Panc1 (cell line): ENCODE data around the gene LPAR3. TPM values are rescaled to one million over a fixed set of nuclear protein-coding genes. Genes with fewer than 3 reads are reported as not detected.

Experiments used
- ATAC-seq: fragments of 200-7000 bp; cut with Tn5 transposase; 2 replicates; pipeline ENCODE4 v1.9.1; 2020; ENCODE audit warnings: mild to moderate bottlenecking, moderate library complexity
- BruUV-seq: library from RNA; stranded (reverse); fragments of 400-500 nt; replicated peaks from 2 replicates; lab custom pipeline; 2021; lab: Mats Ljungman, UMichigan
- CTCF ChIA-PET: fragments of 300-600 bp; sonication (Branson Sonifier 250); formaldehyde crosslinking; loops from one replicate; lab custom pipeline; 2022; ENCODE audit warnings: antibody characterized with exemption; lab: Charles Lee
- POLR2A ChIA-PET: fragments of 300-600 bp; sonication (Branson Sonifier 250); formaldehyde crosslinking; loops from one replicate; lab custom pipeline; 2022; ENCODE audit warnings: antibody characterized with exemption; lab: Charles Lee
- DNase-seq: peaks from one replicate; pipeline ENCODE4 v3.0.0-alpha.2; 2010; ENCODE audit warnings: low read depth, low spot score
- H3K27ac ChIP-seq: 2 replicates; pipeline ENCODE4 v1.5.1; 2011; ENCODE audit warnings: mild to moderate bottlenecking, low read length, inconsistent platforms
- H3K27me3 ChIP-seq: fragments of 200-500 bp; sonication (Bioruptor generic); 2 replicates; pipeline ENCODE4 v1.6.0; 2014; ENCODE audit warnings: low read length, inconsistent platforms; ENCODE audit not compliant: control insufficient read depth, insufficient read depth
- H3K36me3 ChIP-seq: fragments of 200-500 bp; sonication (Bioruptor generic); 2 replicates; pipeline ENCODE4 v1.5.1; 2014; ENCODE audit warnings: inconsistent platforms, mild to moderate bottlenecking, low read length, moderate library complexity; ENCODE audit not compliant: control insufficient read depth, insufficient read depth
- H3K4me1 ChIP-seq: 2 replicates; pipeline ENCODE4 v1.5.1; 2011; ENCODE audit warnings: inconsistent platforms, mild to moderate bottlenecking, low read length, moderate library complexity; ENCODE audit not compliant: control insufficient read depth, insufficient read depth
- H3K4me3 ChIP-seq, 2 experiments: 2 replicates each; pipeline ENCODE4 v1.5.1; 2011 to 2012; ENCODE audit warnings: low read depth in 2 of 2, low read length in 2 of 2, mild to moderate bottlenecking in 2 of 2, inconsistent platforms in 1 of 2, moderate library complexity in 1 of 2
- H3K9me3 ChIP-seq: fragments of 200-500 bp; sonication (Bioruptor generic); 2 replicates; pipeline ENCODE4 v1.5.1; 2014; ENCODE audit warnings: low read depth, mild to moderate bottlenecking, inconsistent platforms, low read length, moderate library complexity; ENCODE audit not compliant: control insufficient read depth, insufficient read depth
- POLR2AphosphoS5 ChIP-seq: IDR thresholded peaks from 2 replicates; pipeline ENCODE4 v1.6.1; 2012; ENCODE audit warnings: mild to moderate bottlenecking, low read depth, low read length, moderate library complexity
- SIN3A ChIP-seq: IDR thresholded peaks from 2 replicates; pipeline ENCODE4 v1.6.1; 2012; ENCODE audit warnings: low read depth, mild to moderate bottlenecking, low read length, moderate library complexity, borderline replicate concordance; ENCODE audit not compliant: insufficient read depth
- TCF7L2 ChIP-seq: IDR thresholded peaks from 2 replicates; pipeline ENCODE4 v1.6.1; 2011; ENCODE audit warnings: mild to moderate bottlenecking, low read depth, low read length, inconsistent platforms
- in situ Hi-C: cut with HindIII; loops from 2 replicates; pipeline ENCODE4 v1.10.0; 2016; ENCODE audit warnings: low sequenced_read_pairs, low pct_unique_long_range_greater_than_20kb
- intact Hi-C: fragments of 100-400 bp; cut with micrococcal nuclease; formaldehyde crosslinking; loops from one replicate; pipeline ENCODE4 v1.10.0; 2022; ENCODE audit not compliant: unreplicated experiment
- total RNA-seq: library from RNA; stranded (reverse); gene quantifications from one replicate; pipeline ENCODE4 v1.2.1, GENCODE V29; 2021; ENCODE audit not compliant: unreplicated experiment
- TF ChIP-seq, protein P1 (sequence below), 2 experiments: IDR thresholded peaks; 2 replicates each; pipeline ENCODE4 v1.6.1; 2011 to 2012; ENCODE audit warnings: low read depth in 2 of 2, control low read depth in 1 of 2, low read length in 1 of 2, mild to moderate bottlenecking in 1 of 2, moderate library complexity in 1 of 2; ENCODE audit not compliant: insufficient read depth in 1 of 2
- TF ChIP-seq, protein P2 (sequence below): fragments of 450-650 bp; IDR thresholded peaks from 2 replicates; pipeline ENCODE4 v1.5.1; 2017; ENCODE audit warnings: mild to moderate bottlenecking

Gene LPAR3
- total RNA-seq, 1 experiment from 2014 or later, result 6.3 TPM

DNA sequence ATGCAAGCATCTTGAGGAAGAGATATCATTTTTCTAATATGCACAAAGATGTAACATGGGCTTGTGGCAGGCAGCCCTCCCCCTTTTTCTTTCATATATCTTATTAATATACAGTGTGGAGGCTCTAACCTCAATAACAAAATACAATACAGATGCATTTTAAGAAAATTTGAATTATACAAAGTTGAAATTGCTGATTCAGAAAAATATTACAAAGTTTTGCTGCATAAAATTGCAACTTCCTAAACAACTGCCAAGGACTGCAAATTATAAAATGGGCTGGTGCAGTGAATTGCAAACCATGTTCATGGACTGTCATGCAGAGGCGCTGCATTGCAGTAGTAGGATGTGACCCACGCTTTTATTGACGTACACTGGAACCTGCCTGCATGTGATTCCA, 84.0 kb downstream of the LPAR3 start:
- Histone ChIP-seq H3K4me3 (no peak overlapping the region), H3K27me3 (peaks cover 18% of the 10 kb centered on the region), H3K4me1 (no peaks in the 10 kb centered on the region), H3K9me3 (no peaks in the 10 kb centered on the region), H3K27ac (no peak overlapping the region), H3K36me3 (no peaks in the 10 kb centered on the region)
- in situ Hi-C loops, result no loop called here
- ChIA-PET POLR2A (interaction anchor here (0.6 kb wide), 2 partner anchors 19 to 80 kb away, joined by 3 to 11 read pairs; no protein-coding TSS in a partner anchor), CTCF (no interaction called here)
- DNase-seq, result no peak
- no TSS peak for BruUV-seq
- intact Hi-C loops, result no loop called here
- ATAC-seq, result no peak
- TF ChIP-seq, protein P1, sequence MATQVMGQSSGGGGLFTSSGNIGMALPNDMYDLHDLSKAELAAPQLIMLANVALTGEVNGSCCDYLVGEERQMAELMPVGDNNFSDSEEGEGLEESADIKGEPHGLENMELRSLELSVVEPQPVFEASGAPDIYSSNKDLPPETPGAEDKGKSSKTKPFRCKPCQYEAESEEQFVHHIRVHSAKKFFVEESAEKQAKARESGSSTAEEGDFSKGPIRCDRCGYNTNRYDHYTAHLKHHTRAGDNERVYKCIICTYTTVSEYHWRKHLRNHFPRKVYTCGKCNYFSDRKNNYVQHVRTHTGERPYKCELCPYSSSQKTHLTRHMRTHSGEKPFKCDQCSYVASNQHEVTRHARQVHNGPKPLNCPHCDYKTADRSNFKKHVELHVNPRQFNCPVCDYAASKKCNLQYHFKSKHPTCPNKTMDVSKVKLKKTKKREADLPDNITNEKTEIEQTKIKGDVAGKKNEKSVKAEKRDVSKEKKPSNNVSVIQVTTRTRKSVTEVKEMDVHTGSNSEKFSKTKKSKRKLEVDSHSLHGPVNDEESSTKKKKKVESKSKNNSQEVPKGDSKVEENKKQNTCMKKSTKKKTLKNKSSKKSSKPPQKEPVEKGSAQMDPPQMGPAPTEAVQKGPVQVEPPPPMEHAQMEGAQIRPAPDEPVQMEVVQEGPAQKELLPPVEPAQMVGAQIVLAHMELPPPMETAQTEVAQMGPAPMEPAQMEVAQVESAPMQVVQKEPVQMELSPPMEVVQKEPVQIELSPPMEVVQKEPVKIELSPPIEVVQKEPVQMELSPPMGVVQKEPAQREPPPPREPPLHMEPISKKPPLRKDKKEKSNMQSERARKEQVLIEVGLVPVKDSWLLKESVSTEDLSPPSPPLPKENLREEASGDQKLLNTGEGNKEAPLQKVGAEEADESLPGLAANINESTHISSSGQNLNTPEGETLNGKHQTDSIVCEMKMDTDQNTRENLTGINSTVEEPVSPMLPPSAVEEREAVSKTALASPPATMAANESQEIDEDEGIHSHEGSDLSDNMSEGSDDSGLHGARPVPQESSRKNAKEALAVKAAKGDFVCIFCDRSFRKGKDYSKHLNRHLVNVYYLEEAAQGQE (IDR thresholded peaks at IDR 0.05; ENCODE audit: insufficient read depth in 1 of 2, low read depth in 2 of 2, low read length in 1 of 2), result no peak
- TF ChIP-seq SIN3A (no peak), POLR2AphosphoS5 (no peak), TCF7L2 (no peak)
- TF ChIP-seq, protein P2, sequence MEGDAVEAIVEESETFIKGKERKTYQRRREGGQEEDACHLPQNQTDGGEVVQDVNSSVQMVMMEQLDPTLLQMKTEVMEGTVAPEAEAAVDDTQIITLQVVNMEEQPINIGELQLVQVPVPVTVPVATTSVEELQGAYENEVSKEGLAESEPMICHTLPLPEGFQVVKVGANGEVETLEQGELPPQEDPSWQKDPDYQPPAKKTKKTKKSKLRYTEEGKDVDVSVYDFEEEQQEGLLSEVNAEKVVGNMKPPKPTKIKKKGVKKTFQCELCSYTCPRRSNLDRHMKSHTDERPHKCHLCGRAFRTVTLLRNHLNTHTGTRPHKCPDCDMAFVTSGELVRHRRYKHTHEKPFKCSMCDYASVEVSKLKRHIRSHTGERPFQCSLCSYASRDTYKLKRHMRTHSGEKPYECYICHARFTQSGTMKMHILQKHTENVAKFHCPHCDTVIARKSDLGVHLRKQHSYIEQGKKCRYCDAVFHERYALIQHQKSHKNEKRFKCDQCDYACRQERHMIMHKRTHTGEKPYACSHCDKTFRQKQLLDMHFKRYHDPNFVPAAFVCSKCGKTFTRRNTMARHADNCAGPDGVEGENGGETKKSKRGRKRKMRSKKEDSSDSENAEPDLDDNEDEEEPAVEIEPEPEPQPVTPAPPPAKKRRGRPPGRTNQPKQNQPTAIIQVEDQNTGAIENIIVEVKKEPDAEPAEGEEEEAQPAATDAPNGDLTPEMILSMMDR, result no peak

DNA sequence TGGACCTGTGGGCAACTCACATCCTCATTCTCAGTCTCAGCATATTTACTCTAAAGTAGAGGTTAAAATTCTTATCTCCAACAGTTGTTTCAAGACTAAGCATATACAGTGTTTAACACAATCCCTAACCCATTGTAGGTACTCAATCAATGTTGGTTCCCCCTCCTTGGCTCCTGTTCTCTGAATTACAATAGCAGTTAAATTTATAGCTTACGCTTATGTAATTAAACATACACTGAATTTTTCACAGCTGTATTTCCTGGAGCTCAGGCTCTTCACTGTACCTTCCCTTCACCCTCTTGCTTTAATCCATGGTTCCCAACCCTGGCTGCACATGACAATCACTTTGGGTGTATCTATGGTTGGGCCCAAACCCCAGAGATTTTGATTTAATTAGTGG, 89.4 kb downstream of the LPAR3 start:
- POLR2A ChIA-PET, result no interaction called here
- Histone ChIP-seq H3K27ac (no peak overlapping the region), H3K27me3 (peaks cover 15% of the 10 kb centered on the region), H3K4me3 (no peak overlapping the region), H3K4me1 (no peaks in the 10 kb centered on the region), H3K36me3 (no peaks in the 10 kb centered on the region), H3K9me3 (no peaks in the 10 kb centered on the region)
- DNase-seq (no peak), ATAC-seq (no peak)
- CTCF ChIA-PET, result interaction anchor here (0.6 to 1.9 kb wide), 2 partner anchors 21 to 74 kb away, joined by 4 to 7 read pairs; no protein-coding TSS in a partner anchor
- TF ChIP-seq SIN3A (no peak), POLR2AphosphoS5 (no peak), TCF7L2 (no peak)
- TF ChIP-seq, protein P2, result no peak
- TF ChIP-seq, protein P1 (IDR thresholded peaks at IDR 0.05; ENCODE audit: insufficient read depth in 1 of 2, low read depth in 2 of 2, low read length in 1 of 2), result no peak
- BruUV-seq, result no TSS peak
- in situ Hi-C loops (no loop called here), intact Hi-C loops (no loop called here)
